Activated CD4-positive, alpha-beta T cell treated with anti-CD3 and anti-CD28 coated beads for 48 hours (primary cell): ENCODE results near the gene SLC7A14.
A peak's percentile ranks its signal among the peaks of the same experiment; 100 is the strongest.

Experiments
- DNase-seq: peaks from one replicate; pipeline ENCODE4 v3.0.0-alpha.2; 2020

SLC7A14 gene

GRCh38 chr3:170532573-170532972, 53.3 kb downstream of the SLC7A14 start:
- DNase-seq = no peak

GRCh38 chr3:170531657-170532335, 54.1 kb downstream of the SLC7A14 start:
- no peak for DNase-seq

- DNase-seq = no peak
These were observed 54.8 kb downstream of the SLC7A14 start for GRCh38 chr3:170531054-170531453.

GRCh38 chr3:170529912-170530311, 56.0 kb downstream of the SLC7A14 start:
- DNase-seq = no peak

- no peak for DNase-seq
These were observed 56.5 kb downstream of the SLC7A14 start for GRCh38 chr3:170529346-170529745.

- no peak for DNase-seq
These were observed 57.1 kb downstream of the SLC7A14 start for GRCh38 chr3:170528726-170529125.

GRCh38 chr3:170524073-170524472, 61.8 kb downstream of the SLC7A14 start:
- DNase-seq = no peak

- DNase-seq = no peak
These were observed 62.6 kb downstream of the SLC7A14 start for GRCh38 chr3:170523248-170523647.

GRCh38 chr3:170522201-170522600, 63.7 kb downstream of the SLC7A14 start:
- DNase-seq = no peak

GRCh38 chr3:170520996-170521395, 64.9 kb downstream of the SLC7A14 start:
- DNase-seq = no peak

- DNase-seq = no peak
These were observed 68.5 kb downstream of the SLC7A14 start for GRCh38 chr3:170517242-170517945.

- DNase-seq = no peak
These were observed 72.2 kb downstream of the SLC7A14 start for GRCh38 chr3:170513642-170514041.

- no peak for DNase-seq
These were observed 74.5 kb downstream of the SLC7A14 start for GRCh38 chr3:170511371-170511770.

GRCh38 chr3:170508839-170509238, 77.0 kb downstream of the SLC7A14 start:
- no peak for DNase-seq

- no peak for DNase-seq
These were observed 77.6 kb downstream of the SLC7A14 start for GRCh38 chr3:170508291-170508690.

- DNase-seq = no peak
These were observed 78.8 kb downstream of the SLC7A14 start for GRCh38 chr3:170507063-170507462.

- DNase-seq = no peak
These were observed 79.3 kb downstream of the SLC7A14 start for GRCh38 chr3:170506556-170506955.

GRCh38 chr3:170502297-170502696, 83.6 kb downstream of the SLC7A14 start:
- DNase-seq = no peak

GRCh38 chr3:170500995-170501394, 84.9 kb downstream of the SLC7A14 start:
- no peak for DNase-seq

GRCh38 chr3:170500462-170500861, 85.4 kb downstream of the SLC7A14 start:
- no peak for DNase-seq

- peak; percentile 27 for DNase-seq
These were observed 86.2 kb downstream of the SLC7A14 start for GRCh38 chr3:170499562-170500156.

GRCh38 chr3:170497207-170498095, 88.4 kb downstream of the SLC7A14 start:
- DNase-seq = no peak

GRCh38 chr3:170496868-170497140, 89.1 kb downstream of the SLC7A14 start:
- DNase-seq = no peak
